ENCODE measurements around the gene OR2M7. TPM values are rescaled to one million over a fixed set of nuclear protein-coding genes. Genes with fewer than 3 reads are reported as not detected.

OR2M7 gene
- total RNA-seq, 1 experiment from 2014 or later, result not detected

GRCh38 chr1:248288391-248288790, 36.0 kb downstream of the OR2M7 start:
- Histone ChIP-seq H3K4me1 (ENCODE audit: insufficient read depth, low read length) (no peaks in the 10 kb centered on the region), H3F3A (ENCODE audit: low read length, unreplicated experiment) (no peaks in the 10 kb centered on the region), H4K20me1 (ENCODE audit: low read length) (no peaks in the 10 kb centered on the region), H3K4me3 (ENCODE audit: low read length) (no peak overlapping the region), H2AFZ (ENCODE audit: low read length) (no peak overlapping the region), H3K27ac (ENCODE audit: low read length) (no peak overlapping the region), H3K4me2 (ENCODE audit: low read length) (no peak overlapping the region), H3K79me2 (ENCODE audit: low read length) (no peaks in the 10 kb centered on the region), H3K9ac (ENCODE audit: low read length) (no peak overlapping the region), H3K36me3 (ENCODE audit: low read depth, low read length) (no peaks in the 10 kb centered on the region), H3K27me3 (ENCODE audit: low read length) (no peaks in the 10 kb centered on the region), H3K9me2 (replicated peaks; ENCODE audit: low read length) (no peaks in the 10 kb centered on the region; the same call in 1 of the 2 replicates), H3K9me3 (ENCODE audit: low read length) (0 out of 2 replicates have a peak, but pooled peaks cover 3% of the 10 kb centered on the region)
- DNase-seq (no peak), ATAC-seq (no peak)
- BruUV-seq (replicated peaks), result no TSS peak
- TF ChIP-seq EZH2 (IDR thresholded peaks at IDR 0.05; ENCODE audit: low read length, unreplicated experiment) (no peak), EZH2phosphoT487 (IDR thresholded peaks at IDR 0.05; ENCODE audit: borderline replicate concordance, low read length) (no peak)
- TF ChIP-seq, protein P1, sequence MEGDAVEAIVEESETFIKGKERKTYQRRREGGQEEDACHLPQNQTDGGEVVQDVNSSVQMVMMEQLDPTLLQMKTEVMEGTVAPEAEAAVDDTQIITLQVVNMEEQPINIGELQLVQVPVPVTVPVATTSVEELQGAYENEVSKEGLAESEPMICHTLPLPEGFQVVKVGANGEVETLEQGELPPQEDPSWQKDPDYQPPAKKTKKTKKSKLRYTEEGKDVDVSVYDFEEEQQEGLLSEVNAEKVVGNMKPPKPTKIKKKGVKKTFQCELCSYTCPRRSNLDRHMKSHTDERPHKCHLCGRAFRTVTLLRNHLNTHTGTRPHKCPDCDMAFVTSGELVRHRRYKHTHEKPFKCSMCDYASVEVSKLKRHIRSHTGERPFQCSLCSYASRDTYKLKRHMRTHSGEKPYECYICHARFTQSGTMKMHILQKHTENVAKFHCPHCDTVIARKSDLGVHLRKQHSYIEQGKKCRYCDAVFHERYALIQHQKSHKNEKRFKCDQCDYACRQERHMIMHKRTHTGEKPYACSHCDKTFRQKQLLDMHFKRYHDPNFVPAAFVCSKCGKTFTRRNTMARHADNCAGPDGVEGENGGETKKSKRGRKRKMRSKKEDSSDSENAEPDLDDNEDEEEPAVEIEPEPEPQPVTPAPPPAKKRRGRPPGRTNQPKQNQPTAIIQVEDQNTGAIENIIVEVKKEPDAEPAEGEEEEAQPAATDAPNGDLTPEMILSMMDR (conservative IDR thresholded peaks at IDR 0.05; ENCODE audit: low read depth, low read length), result no peak
- ChIA-PET CTCF (no interaction called here), POLR2A (ENCODE audit: unreplicated experiment) (no interaction called here)
- intact Hi-C loops (cut with micrococcal nuclease), result no loop called here

DNA sequence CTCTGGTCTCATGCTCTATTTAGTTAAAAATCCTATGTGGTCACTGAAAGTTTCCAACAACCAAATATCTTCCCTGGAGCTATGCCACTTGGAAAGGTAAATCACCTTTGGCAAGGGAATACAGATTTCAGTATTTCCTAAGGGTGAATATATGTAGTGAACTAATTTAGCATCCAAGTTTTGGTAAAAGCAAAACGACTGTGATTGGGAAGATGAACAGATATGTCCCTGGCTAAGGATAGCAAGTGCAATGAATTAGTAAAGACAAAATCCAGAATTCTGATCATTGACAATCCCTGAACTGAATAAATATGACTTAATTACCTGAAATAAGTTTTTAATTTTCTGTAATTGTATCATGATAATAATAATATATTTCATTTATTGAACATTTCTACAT, 46.5 kb downstream of the OR2M7 start, which contains the start of gene OR2T33:
TSS of gene OR2T33 (minus strand) at position 101 of the 400 bp plus-strand sequence. CDS start 4,162 bp downstream, outside the sequence.
- Histone ChIP-seq H3K9me2 (replicated peaks; ENCODE audit: low read length) (no peaks in the 10 kb centered on the region), H3F3A (ENCODE audit: low read length, unreplicated experiment) (no peaks in the 10 kb centered on the region), H3K79me2 (ENCODE audit: low read length) (no peaks in the 10 kb centered on the region), H4K20me1 (ENCODE audit: low read length) (no peaks in the 10 kb centered on the region), H3K27ac (ENCODE audit: low read length) (no peak within 1 kb of the TSS), H3K4me3 (ENCODE audit: low read length) (no peak within 1 kb of the TSS), H3K4me2 (ENCODE audit: low read length) (no peak within 1 kb of the TSS), H3K4me1 (ENCODE audit: insufficient read depth, low read length) (no peaks in the 10 kb centered on the region), H3K36me3 (ENCODE audit: low read depth, low read length) (no peaks in the 10 kb centered on the region), H3K9me3 (ENCODE audit: low read length) (peaks cover 14% of the 10 kb centered on the region; the same call in 1 of the 2 replicates), H3K27me3 (ENCODE audit: low read length) (peaks cover 8% of the 10 kb centered on the region; the same call in 1 of the 2 replicates), H3K9ac (ENCODE audit: low read length) (no peak within 1 kb of the TSS), H2AFZ (ENCODE audit: low read length) (no peak within 1 kb of the TSS)
- intact Hi-C loops (cut with micrococcal nuclease), result no loop called here
- DNase-seq, result no peak
- POLR2A ChIA-PET (ENCODE audit: unreplicated experiment), result no interaction called here
- ATAC-seq, result no peak
- CTCF ChIA-PET, result no interaction called here
- BruUV-seq (replicated peaks), result no TSS peak
- TF ChIP-seq, protein P1 (conservative IDR thresholded peaks at IDR 0.05; ENCODE audit: low read depth, low read length), result no peak
- TF ChIP-seq EZH2 (IDR thresholded peaks at IDR 0.05; ENCODE audit: low read length, unreplicated experiment) (no peak), EZH2phosphoT487 (IDR thresholded peaks at IDR 0.05; ENCODE audit: borderline replicate concordance, low read length) (no peak)

Other genes with a start within 250 kb of the OR2M7 start
- not detected in 2 replicates for gene OR2L13, start 229.4 kb downstream of the OR2M7 start, total RNA-seq (2014; rRNA removed)
- gene OR2M5, start 179.4 kb downstream of the OR2M7 start, total RNA-seq (2014; rRNA removed), result not detected in 2 replicates
- not detected in 2 replicates for gene OR2M2, start 149.7 kb downstream of the OR2M7 start, total RNA-seq (2014; rRNA removed)
- not detected in 2 replicates for gene OR2M3, start 127.3 kb downstream of the OR2M7 start, total RNA-seq (2014; rRNA removed)
- not detected in 2 replicates for gene OR2M4, start 93.2 kb downstream of the OR2M7 start, total RNA-seq (2014; rRNA removed)
- gene OR2T33, start 46.6 kb downstream of the OR2M7 start, total RNA-seq (2014; rRNA removed), result 0.18 TPM in 1 of 2 replicates, not detected in the other
- gene OR2T12, start 21.1 kb downstream of the OR2M7 start, total RNA-seq (2014; rRNA removed), result not detected in 2 replicates
- not detected in 2 replicates for gene OR14C36, start 24.2 kb upstream of the OR2M7 start, total RNA-seq (2014; rRNA removed)
- gene OR2T4, start 37.1 kb upstream of the OR2M7 start, total RNA-seq (2014; rRNA removed), result not detected in 2 replicates
- gene OR2T6, start 51.2 kb upstream of the OR2M7 start, total RNA-seq (2014; rRNA removed), result not detected in 2 replicates
- not detected in 2 replicates for gene OR2T1, start 78.5 kb upstream of the OR2M7 start, total RNA-seq (2014; rRNA removed)
- not detected in 2 replicates for gene OR2T2, start 121.1 kb upstream of the OR2M7 start, total RNA-seq (2014; rRNA removed)
- gene OR2T3, start 148.8 kb upstream of the OR2M7 start, total RNA-seq (2014; rRNA removed), result not detected in 2 replicates
- gene OR2T5, start 164.0 kb upstream of the OR2M7 start, total RNA-seq (2014; rRNA removed), result not detected in 2 replicates
- gene OR2G6, start 183.5 kb upstream of the OR2M7 start, total RNA-seq (2014; rRNA removed), result not detected in 2 replicates
- gene OR2T29, start 238.2 kb upstream of the OR2M7 start, total RNA-seq (2014; rRNA removed), result not detected in 2 replicates